Smooth muscle cell of the brain vasculature (primary cell): ENCODE results near the gene SCGB1D1.

ENCODE experiments used
- DNase-seq: peaks from one replicate; pipeline ENCODE4 v3.0.0-alpha.2; 2012; ENCODE audit warnings: low read depth, low spot score

The SCGB1D1 gene

GRCh38 chr11:62190011-62190410 is at the start of gene SCGB1D1:
Gene SCGB1D1 (plus strand): TSS chr11:62190216. CDS start chr11:62190285, 69 bp downstream.
- no peak for DNase-seq

GRCh38 chr11:62140304-62141110 is 49.5 kb upstream of the SCGB1D1 start:
- no peak for DNase-seq

GRCh38 chr11:62141111-62142042 is 48.6 kb upstream of the SCGB1D1 start:
- DNase-seq = no peak

GRCh38 chr11:62142043-62142375 is 48.0 kb upstream of the SCGB1D1 start:
- no peak for DNase-seq

- no peak for DNase-seq
Measured at GRCh38 chr11:62142921-62143320, 47.1 kb upstream of the SCGB1D1 start.

- DNase-seq = no peak
Measured at GRCh38 chr11:62143727-62144126, 46.3 kb upstream of the SCGB1D1 start.

- DNase-seq = no peak
Measured at GRCh38 chr11:62144641-62145255, 45.3 kb upstream of the SCGB1D1 start.

GRCh38 chr11:62145261-62145871 is 44.6 kb upstream of the SCGB1D1 start:
- no peak for DNase-seq

GRCh38 chr11:62146476-62147200 is 43.4 kb upstream of the SCGB1D1 start:
- DNase-seq = no peak

- no peak for DNase-seq
Measured at GRCh38 chr11:62147545-62147944, 42.5 kb upstream of the SCGB1D1 start.

- DNase-seq = no peak
Measured at GRCh38 chr11:62148271-62148980, 41.6 kb upstream of the SCGB1D1 start.

GRCh38 chr11:62149986-62150886 is 39.8 kb upstream of the SCGB1D1 start:
- DNase-seq = no peak

GRCh38 chr11:62150887-62151736 is 38.9 kb upstream of the SCGB1D1 start:
- DNase-seq = no peak

GRCh38 chr11:62151737-62152102 is 38.3 kb upstream of the SCGB1D1 start:
- no peak for DNase-seq

- no peak for DNase-seq
Measured at GRCh38 chr11:62152245-62153086, 37.5 kb upstream of the SCGB1D1 start.

GRCh38 chr11:62153087-62153395 is 37.0 kb upstream of the SCGB1D1 start:
- no peak for DNase-seq

- DNase-seq = no peak
Measured at GRCh38 chr11:62153617-62154016, 36.4 kb upstream of the SCGB1D1 start.

- DNase-seq = no peak
Measured at GRCh38 chr11:62157603-62158002, 32.4 kb upstream of the SCGB1D1 start.
